SJSA1 (cell line): ENCODE results near the gene CCNK. TPM values are rescaled to one million over a fixed set of nuclear protein-coding genes. Genes with fewer than 3 reads are reported as not detected.

Experiments
- DNase-seq, 2 experiments: peaks; one replicate each; pipeline ENCODE4 v3.0.0-alpha.2; 2015 to 2020; ENCODE audit warnings: low spot score in 2 of 2, low read depth in 1 of 2
- H3K27ac ChIP-seq: fragments of 250-450 bp; sonication (Bioruptor Pico); 2 replicates; pipeline ENCODE4 v1.5.1; 2020; ENCODE audit warnings: mild to moderate bottlenecking, moderate library complexity
- H3K27me3 ChIP-seq: fragments of 250-450 bp; sonication (Bioruptor Pico); replicated peaks from 2 replicates; pipeline ENCODE4 v1.5.1; 2020; ENCODE audit warnings: mild to moderate bottlenecking, moderate library complexity
- H3K36me3 ChIP-seq: fragments of 250-450 bp; sonication (Bioruptor Pico); 2 replicates; pipeline ENCODE4 v1.5.1; 2020; ENCODE audit warnings: mild to moderate bottlenecking
- H3K4me1 ChIP-seq: fragments of 250-450 bp; sonication (Bioruptor Pico); replicated peaks from 2 replicates; pipeline ENCODE4 v1.6.1; 2021; ENCODE audit warnings: mild to moderate bottlenecking
- H3K4me3 ChIP-seq: fragments of 250-450 bp; sonication (Bioruptor Pico); 2 replicates; pipeline ENCODE4 v1.5.1; 2020; ENCODE audit warnings: mild to moderate bottlenecking
- H3K9me3 ChIP-seq: fragments of 250-450 bp; sonication (Bioruptor Pico); replicated peaks from 2 replicates; pipeline ENCODE4 v1.5.1; 2020; ENCODE audit warnings: mild to moderate bottlenecking
- total RNA-seq: library from RNA; depleted of rRNA; stranded (reverse); fragments of >200 nt; shearing (Covaris generic); gene quantifications from 2 replicates; pipeline ENCODE4 v1.2.3, GENCODE V29; 2014; rRNA removed

The CCNK gene
- total RNA-seq, 1 experiment from 2014 or later = 12.1 TPM

DNA sequence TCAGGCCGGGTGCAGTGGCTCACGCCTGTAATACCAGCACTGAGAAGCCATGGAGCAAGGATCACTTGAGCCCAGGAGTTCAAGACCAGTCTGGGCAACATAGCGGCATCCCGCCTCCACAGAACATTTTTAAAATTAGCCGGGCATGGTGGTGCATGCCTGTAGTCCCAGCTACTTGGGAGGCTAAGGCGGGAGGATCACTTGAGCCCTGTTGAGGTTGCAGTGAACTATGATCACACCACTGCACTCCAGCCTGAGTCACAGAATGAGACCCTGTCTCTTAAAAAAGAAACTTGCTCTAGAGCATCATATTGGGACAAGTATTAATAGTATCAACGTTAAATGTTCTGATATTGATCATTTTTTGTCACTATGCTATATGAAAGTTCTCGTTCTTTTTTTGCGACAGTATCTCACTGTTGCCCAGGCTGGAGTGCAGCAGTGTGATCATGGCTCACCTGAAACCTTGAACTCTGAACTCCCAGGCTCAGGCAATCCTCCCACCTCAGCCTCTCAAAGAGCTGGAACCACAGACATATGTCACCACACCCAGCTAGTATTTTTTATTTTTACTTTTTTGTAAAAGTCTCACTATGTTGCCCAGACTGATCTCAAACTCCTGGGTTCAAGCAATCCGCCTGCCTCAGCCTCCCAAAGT lies 75.1 kb downstream of the CCNK start:
- no peak overlapping the region for H3K27ac ChIP-seq
- no peaks in the 10 kb centered on the region; the same call in 1 of the 2 replicates for H3K36me3 ChIP-seq
- H3K27me3 ChIP-seq = no peaks in the 10 kb centered on the region
- H3K9me3 ChIP-seq = no peaks in the 10 kb centered on the region
- no peak for DNase-seq
- H3K4me3 ChIP-seq = no peak overlapping the region
- peaks cover 9% of the 10 kb centered on the region; the same call in 1 of the 2 replicates for H3K4me1 ChIP-seq

DNA sequence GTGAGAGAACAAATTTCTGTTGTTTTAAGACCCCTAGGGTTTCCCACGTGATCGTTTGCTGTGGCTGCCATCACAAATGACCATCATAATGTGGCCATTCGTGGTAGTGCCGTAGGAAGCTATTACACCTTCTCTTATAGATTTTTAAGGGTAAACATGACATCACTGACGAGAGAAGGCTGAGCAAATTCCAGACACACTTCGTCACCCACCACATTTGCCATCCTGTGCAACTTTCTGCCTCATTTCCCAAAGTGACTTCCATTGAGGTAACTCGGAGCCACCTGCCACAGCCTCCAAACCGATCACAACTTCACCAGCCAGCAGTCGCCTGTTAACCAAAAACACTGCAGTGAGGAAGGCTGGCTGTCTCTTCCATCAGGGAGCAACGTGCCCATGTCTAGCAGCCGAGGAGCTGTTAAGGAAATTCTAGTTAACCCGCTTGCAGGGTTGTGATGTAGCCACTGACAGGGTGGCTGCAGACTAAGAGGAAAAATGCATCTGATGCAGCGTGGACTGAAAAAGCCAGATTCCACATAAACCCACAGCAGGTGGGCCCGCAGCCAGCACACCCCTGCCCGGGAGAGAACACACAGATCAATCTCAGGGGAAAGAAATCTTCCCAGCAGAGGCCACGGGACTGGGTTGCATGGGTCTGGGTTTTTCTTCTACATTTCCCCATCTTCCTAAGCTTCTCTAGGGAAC lies 78.2 kb downstream of the CCNK start:
- Histone ChIP-seq H3K27ac (no peak overlapping the region), H3K4me1 (peaks cover 16% of the 10 kb centered on the region), H3K27me3 (no peaks in the 10 kb centered on the region), H3K4me3 (no peak overlapping the region), H3K36me3 (no peaks in the 10 kb centered on the region; the same call in 1 of the 2 replicates), H3K9me3 (no peaks in the 10 kb centered on the region)
- DNase-seq = no peak

DNA sequence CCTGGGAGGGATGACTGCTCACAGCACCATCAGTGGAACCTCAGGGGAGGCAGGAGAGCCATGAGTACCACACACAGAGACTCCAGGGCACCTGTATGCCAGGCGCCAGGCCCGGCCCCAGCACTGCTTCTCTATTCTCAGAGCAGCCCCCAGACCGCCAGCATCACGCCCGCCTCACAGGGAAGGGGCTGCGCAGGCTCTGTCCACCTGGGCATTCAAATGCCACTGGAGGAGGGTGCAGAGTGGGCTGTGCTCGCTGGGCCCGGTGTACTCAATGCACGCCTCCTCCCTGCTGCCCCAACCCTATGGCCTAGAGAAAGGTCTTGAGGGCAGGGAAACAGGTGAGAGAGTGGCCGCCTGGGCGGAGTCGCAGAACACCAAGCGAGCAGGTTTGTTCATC lies 79.2 kb downstream of the CCNK start:
- Histone ChIP-seq H3K4me3 (no peak overlapping the region), H3K36me3 (no peaks in the 10 kb centered on the region; the same call in 1 of the 2 replicates), H3K27ac (no peak overlapping the region), H3K4me1 (peaks cover 26% of the 10 kb centered on the region), H3K27me3 (no peaks in the 10 kb centered on the region), H3K9me3 (no peaks in the 10 kb centered on the region)
- DNase-seq = no peak

DNA sequence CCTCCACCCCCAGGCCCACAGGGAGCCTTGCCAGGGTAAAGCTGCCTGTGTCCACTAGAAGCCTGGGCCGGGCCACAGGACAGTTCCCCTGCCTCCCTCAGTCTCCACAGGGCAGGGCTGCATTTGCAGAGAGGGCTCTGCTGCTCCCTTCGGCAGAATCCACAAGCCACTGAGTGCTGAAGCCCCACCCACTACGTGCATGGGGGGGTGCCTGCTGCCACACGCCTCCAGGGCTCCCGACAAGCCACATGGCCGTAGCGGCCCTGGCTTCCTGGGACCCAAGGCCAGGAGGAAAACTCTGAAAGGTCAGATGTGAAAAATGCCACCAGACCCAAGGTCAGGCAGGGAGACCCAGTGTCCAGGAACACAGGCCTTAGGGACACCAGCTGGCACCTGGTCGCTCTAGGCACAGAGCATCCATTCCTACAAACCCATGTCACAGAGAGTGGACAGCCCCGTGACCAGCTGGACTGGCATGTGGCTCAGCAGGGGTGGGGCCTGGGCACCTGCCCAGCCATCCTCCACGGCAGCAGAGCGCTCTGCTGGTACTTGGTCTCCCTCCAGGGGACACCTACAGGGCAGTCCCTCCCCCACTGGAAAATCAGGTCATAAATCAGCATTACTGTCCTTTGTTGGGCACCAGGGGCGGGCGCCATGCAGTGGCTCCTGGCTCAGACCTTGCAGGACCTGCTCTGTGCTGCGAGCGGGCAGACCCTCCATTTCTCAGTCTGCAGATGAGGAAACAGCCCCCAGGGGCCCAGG lies 79.9 kb downstream of the CCNK start:
- no peak for DNase-seq
- H3K9me3 ChIP-seq = no peaks in the 10 kb centered on the region
- H3K27me3 ChIP-seq = no peaks in the 10 kb centered on the region
- no peaks in the 10 kb centered on the region; the same call in 1 of the 2 replicates for H3K36me3 ChIP-seq
- H3K27ac ChIP-seq = no peak overlapping the region
- H3K4me1 ChIP-seq = peaks cover 33% of the 10 kb centered on the region
- no peak overlapping the region for H3K4me3 ChIP-seq

DNA sequence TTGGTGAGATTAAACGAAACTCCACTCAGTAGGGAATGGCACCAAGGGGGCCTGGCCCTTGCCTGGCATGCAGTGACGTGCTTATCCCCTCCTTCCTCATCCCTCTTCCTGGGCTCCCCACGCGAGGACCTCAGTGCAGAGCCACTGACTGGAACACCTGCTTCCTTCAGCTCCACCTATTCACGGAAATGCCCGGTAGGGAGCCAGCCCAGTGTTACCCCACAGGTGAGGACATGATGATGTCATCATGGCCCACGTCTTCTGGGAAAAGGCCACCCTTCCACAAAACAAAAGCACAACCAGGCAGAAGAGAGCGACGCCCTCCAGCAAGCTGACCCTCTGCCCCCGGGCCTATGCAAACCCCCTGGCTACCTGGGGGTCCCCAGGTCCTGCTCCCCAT lies 80.7 kb downstream of the CCNK start:
- H3K4me3 ChIP-seq = no peak overlapping the region

More for the DNA sequence above, 80.7 kb downstream of the CCNK start:
- Histone ChIP-seq H3K27ac (no peak overlapping the region), H3K36me3 (no peaks in the 10 kb centered on the region; the same call in 1 of the 2 replicates), H3K27me3 (no peaks in the 10 kb centered on the region), H3K9me3 (no peaks in the 10 kb centered on the region), H3K4me1 (peaks cover 39% of the 10 kb centered on the region)
- no peak for DNase-seq

Other genes starting within 250 kb of the CCNK start
- 2.1 and 2.6 TPM in 2 replicates for gene BCL11B, start 209.2 kb upstream of the CCNK start, total RNA-seq
- 71.0 and 84.2 TPM in 2 replicates for gene SETD3, start 550 bp upstream of the CCNK start, total RNA-seq
- gene CCDC85C, start 122.8 kb downstream of the CCNK start, total RNA-seq = 14.5 and 25.8 TPM in 2 replicates
- gene HHIPL1, start 163.7 kb downstream of the CCNK start, total RNA-seq = 0.42 TPM in 1 of 2 replicates, not detected in the other
- 0.21 and 0.22 TPM in 2 replicates for gene CYP46A1, start 202.9 kb downstream of the CCNK start, total RNA-seq